GM19324 (cell line): ENCODE measurements around the gene CARD9.
"Not testable (repeated sequence)": the region's sequence is repeated elsewhere in the genome, so short reads cannot be mapped to it uniquely, and the experiment has no call there.

Source experiments
- ATAC-seq: cut with Tn5 transposase; IDR thresholded peaks from one replicate; pipeline ENCODE4 v1.9.1; 2021; ENCODE audit warnings: mild to moderate bottlenecking, moderate library complexity; ENCODE audit not compliant: unreplicated experiment, low FRiP score

The CARD9 gene

GRCh38 chr9:136351868-136352267, 21.6 kb downstream of the CARD9 start:
- not testable (repeated sequence) for ATAC-seq

DNA sequence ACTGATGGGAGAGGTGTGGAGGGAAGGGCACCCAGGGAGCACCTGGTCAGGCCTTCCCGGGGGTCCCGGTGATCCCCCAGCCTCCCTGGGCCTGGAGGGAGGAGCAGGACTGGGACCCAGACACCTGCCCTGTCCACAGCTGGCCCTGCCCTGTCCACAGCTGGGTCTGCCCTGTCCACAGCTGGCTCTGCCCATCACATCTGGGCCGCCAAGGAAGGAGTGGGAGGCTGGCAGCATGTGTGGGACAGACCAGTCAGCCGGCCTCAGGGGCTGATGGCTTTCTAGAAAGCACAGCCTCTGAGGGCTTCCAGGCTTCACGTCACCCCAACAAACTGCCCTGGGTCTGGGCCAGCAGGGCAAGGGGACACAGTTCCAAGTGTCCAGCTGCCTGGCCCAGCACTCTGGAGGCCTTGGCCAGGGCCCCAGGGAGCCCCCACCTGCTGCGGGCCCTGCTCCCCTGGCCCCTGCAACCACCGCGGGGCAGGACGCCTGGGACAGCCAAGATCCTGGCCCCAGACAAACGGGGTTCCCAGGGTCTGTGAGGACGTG, 22.1 kb downstream of the CARD9 start:
- no peak for ATAC-seq

- ATAC-seq: no peak
Measured at GRCh38 chr9:136349546-136349945, 23.9 kb downstream of the CARD9 start.

- no peak for ATAC-seq
Measured at GRCh38 chr9:136348691-136349090, 24.8 kb downstream of the CARD9 start.

GRCh38 chr9:136347472-136348256, 25.8 kb downstream of the CARD9 start:
- no peak for ATAC-seq

DNA sequence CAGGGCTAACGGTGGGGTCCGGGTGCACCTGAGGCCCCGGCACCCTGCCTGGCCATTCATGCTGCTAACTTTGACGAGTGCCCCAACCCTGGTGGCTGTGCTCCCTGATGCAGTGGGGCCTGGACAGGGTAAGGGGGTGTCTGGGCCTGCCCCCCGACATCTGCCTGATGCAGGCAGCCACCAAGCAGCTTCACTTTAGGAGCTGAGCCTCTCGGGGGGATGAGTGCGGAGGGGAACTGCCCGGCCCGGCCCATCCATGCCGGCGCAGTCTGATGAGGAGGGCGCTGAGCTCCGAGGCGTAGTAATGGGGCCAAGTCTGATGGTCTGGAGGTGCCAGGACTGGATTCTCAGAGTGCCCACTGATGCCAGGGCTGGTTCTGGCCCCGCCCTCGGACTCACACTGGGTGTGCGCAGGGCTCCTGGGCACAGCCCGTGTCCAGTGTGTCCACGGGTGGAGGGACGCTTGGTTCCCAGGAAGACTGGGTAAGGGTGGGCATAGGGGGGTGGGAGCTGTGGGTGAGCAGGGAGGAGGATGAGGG, 26.5 kb downstream of the CARD9 start:
- no peak for ATAC-seq

DNA sequence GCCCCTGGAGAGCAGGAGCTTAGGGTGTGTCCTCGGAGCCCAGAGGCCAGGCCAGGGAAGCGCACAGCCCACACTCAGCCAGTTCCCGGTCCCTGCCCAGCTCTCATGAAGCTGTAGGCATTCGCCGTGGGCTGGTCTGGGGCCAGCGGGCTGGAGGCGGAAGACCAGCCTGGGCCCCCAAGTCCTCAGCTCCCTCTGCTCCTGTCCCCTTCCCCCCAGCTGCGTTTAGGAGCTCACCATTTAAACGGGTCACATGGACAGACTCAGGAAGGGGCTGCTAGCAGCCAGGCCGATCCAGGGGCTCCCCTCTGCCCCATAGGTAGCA, 27.4 kb downstream of the CARD9 start:
- ATAC-seq: no peak

DNA sequence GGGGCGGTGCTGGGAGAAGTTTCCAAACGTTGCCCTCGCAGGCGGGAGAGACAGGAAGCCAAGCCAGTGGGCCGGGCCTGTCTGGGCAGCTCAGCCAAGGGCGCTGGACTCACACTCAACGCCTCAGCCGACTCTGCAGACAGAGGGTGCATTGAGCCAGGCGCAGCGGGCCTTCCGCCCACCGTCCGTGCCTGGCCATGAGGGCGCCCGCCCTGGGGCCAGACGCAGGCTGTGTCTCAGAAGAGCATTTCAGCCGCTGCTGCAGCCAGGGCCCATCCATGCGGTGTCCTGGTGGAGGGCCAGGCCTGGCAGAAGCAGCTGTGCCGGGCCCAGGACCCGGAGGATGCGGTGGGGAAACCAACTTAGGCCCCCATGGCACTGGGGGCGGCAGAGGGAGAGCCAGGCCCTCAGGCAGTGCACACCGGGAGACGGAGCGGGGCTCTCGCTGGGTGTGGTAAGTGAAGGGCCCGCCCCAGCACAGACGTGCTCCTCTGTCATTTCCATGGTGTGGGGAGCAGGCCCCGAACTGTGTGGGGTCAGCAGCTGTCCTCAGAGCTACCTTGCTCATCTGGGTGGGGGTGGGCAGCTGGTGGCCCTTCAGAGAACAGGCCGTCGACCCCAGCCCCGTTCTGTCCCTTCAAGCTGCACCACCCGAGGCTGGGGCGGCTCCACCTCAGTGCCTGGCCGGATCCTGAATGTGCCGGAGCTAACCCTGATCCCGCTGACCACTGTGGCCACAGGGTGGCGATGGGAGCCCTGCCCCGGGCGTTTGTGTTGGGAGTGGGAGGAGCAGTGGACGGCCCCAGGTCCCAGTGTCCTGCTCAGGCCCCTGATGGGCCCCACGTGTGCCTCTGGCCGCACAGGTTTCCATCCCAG, 27.9 kb downstream of the CARD9 start:
- no peak for ATAC-seq

- no peak for ATAC-seq
Measured at GRCh38 chr9:136344544-136345280, 28.8 kb downstream of the CARD9 start.

GRCh38 chr9:136343884-136344269, 29.6 kb downstream of the CARD9 start:
- ATAC-seq: no peak

GRCh38 chr9:136343121-136343883, 30.2 kb downstream of the CARD9 start:
- ATAC-seq: no peak

GRCh38 chr9:136342181-136343120, 31.0 kb downstream of the CARD9 start:
- no peak for ATAC-seq

DNA sequence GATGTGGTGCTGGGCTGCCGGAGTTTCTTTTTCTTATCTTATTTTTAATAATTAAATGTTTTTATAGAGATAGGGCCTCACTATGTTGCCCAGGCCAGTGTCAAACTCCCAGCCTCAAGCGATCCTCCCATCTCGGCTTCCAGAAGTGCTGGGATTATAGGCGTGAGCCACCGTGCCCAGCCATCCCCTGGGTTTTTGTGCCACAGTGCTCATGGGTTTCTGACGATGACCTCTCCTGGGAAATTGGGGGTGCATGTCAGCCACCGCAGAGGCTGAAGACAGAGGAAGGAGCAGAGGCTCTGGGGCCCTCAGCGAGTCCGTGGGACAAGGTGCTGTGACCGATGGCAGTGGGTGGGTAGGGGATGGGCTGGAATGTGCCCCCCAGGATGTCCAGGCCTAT, 31.7 kb downstream of the CARD9 start:
- ATAC-seq: no peak

- ATAC-seq: no peak
Measured at GRCh38 chr9:136341042-136341655, 32.3 kb downstream of the CARD9 start.

- ATAC-seq: no peak
Measured at GRCh38 chr9:136340356-136341041, 33.0 kb downstream of the CARD9 start.

DNA sequence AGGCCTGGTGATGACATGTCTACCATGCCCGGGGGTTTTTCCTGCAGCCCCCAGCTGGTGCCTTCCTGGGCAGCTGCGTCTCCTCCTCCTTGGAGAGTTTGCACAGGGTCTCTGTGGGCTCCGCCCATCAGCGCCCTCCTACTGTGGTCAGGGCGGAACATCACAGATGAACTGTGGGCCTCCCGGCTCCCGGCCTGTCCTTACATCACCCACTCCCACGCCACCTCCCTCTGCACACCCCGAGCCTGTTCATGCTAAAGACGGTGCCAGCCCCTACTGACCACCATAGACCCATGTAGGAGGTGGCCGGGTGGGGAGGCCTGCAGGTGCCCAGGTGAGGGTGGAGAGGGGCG, 33.5 kb downstream of the CARD9 start:
- ATAC-seq: no peak

GRCh38 chr9:136339173-136339957, 34.1 kb downstream of the CARD9 start:
- no peak for ATAC-seq
